SK-N-SH (cell line): ENCODE data around the gene SLC6A8. TPM values are rescaled to one million over a fixed set of nuclear protein-coding genes. Genes with fewer than 3 reads are reported as not detected.
"Not testable (repeated sequence)": the region's sequence is repeated elsewhere in the genome, so short reads cannot be mapped to it uniquely, and the experiment has no call there.

Experiments
- CTCF ChIA-PET: fragments of 300-600, 350-600 bp; formaldehyde crosslinking; extraction: SDS; loops from one replicate; lab custom pipeline; 2021; lab: Yijun Ruan, JAX
- POLR2A ChIA-PET: fragments of 350-600 bp; sonication (Branson Sonifier 250); formaldehyde crosslinking; extraction: SDS; loops from one replicate; lab custom pipeline; 2020; ENCODE audit warnings: antibody characterized with exemption, inconsistent platforms; lab: Yijun Ruan, JAX
- DNase-seq: peaks from one replicate; pipeline ENCODE4 v3.0.0; 2012
- H2AFZ ChIP-seq: fragments of 200-600 bp; sonication (generic); 2 replicates; pipeline ENCODE4 v1.8.1; 2016; ENCODE audit warnings: antibody characterized with exemption, mild to moderate bottlenecking, low read depth
- H3F3A ChIP-seq: fragments of 200-600 bp; sonication (generic); replicated peaks from 2 replicates; pipeline ENCODE3; 2016; ENCODE audit warnings: antibody characterized with exemption, mild to moderate bottlenecking; ENCODE audit not compliant: insufficient read depth
- H3K27ac ChIP-seq, 2 experiments: fragments of 200-500 bp in 1 of 2; fragments of 200-600 bp in 1 of 2; sonication (Bioruptor generic) in 1 of 2; sonication (generic), shearing (Covaris generic) in 1 of 2; 2 replicates each; pipeline versions ENCODE4 v1.5.1 to v1.6.1; 2014 to 2016; ENCODE audit warnings: low read depth in 2 of 2, inconsistent platforms in 1 of 2, low read length in 1 of 2, mild to moderate bottlenecking in 1 of 2, mixed read lengths in 1 of 2
- H3K27me3 ChIP-seq: fragments of 200-600 bp; sonication (generic), shearing (Covaris generic); 2 replicates; pipeline ENCODE4 v1.6.1; 2016; ENCODE audit warnings: mixed run types; ENCODE audit not compliant: insufficient read depth
- H3K36me3 ChIP-seq, 2 experiments: fragments of 200-500 bp in 1 of 2; fragments of 200-600 bp in 1 of 2; sonication (Bioruptor generic) in 1 of 2; sonication (generic) in 1 of 2; replicated peaks in 1 of 2; 2 replicates each; pipeline versions ENCODE3 to v1.5.1; 2014 to 2016; ENCODE audit warnings: low read length in 1 of 2, mild to moderate bottlenecking in 1 of 2; ENCODE audit not compliant: insufficient read depth in 2 of 2, control insufficient read depth in 1 of 2
- H3K4me1 ChIP-seq, 2 experiments: fragments of 200-500 bp in 1 of 2; fragments of 200-600 bp in 1 of 2; sonication (Bioruptor generic) in 1 of 2; sonication (generic), shearing (Covaris generic) in 1 of 2; 2 replicates each; pipeline versions ENCODE4 v1.5.1 to v1.6.1; 2014 to 2016; ENCODE audit warnings: low read depth in 1 of 2, low read length in 1 of 2, mixed run types in 1 of 2; ENCODE audit not compliant: insufficient read depth in 2 of 2, control insufficient read depth in 1 of 2
- H3K4me2 ChIP-seq: fragments of 200-600 bp; sonication (generic), shearing (Covaris generic); 2 replicates; pipeline ENCODE4 v1.6.1; 2017; ENCODE audit warnings: mixed run types
- H3K4me3 ChIP-seq, 2 experiments: fragments of 200-500 bp in 1 of 2; fragments of 200-600 bp in 1 of 2; sonication (Bioruptor generic) in 1 of 2; sonication (generic), shearing (Covaris generic) in 1 of 2; 2 replicates each; pipeline versions ENCODE4 v1.5.1 to v1.8.1; 2014 to 2016; ENCODE audit warnings: low read depth in 2 of 2, inconsistent platforms in 1 of 2, low read length in 1 of 2, mild to moderate bottlenecking in 1 of 2, mixed read lengths in 1 of 2, moderate library complexity in 1 of 2
- H3K79me2 ChIP-seq: fragments of 200-600 bp; sonication (generic); 2 replicates; pipeline ENCODE4 v1.8.1; 2017; ENCODE audit warnings: mild to moderate bottlenecking; ENCODE audit not compliant: insufficient read depth
- H3K9ac ChIP-seq: fragments of 200-600 bp; sonication (generic); 2 replicates; pipeline ENCODE4 v1.6.1; 2017; ENCODE audit warnings: mixed run types
- H3K9me2 ChIP-seq: fragments of 200-600 bp; sonication (generic); 2 replicates; pipeline ENCODE4 v1.6.1; 2017; ENCODE audit warnings: mixed run types
- H3K9me3 ChIP-seq: fragments of 200-600 bp; sonication (generic); 2 replicates; pipeline ENCODE4 v1.6.1; 2017; ENCODE audit warnings: mixed run types, mild to moderate bottlenecking, moderate library complexity
- H4K20me1 ChIP-seq: fragments of 200-600 bp; sonication (generic); 2 replicates; pipeline ENCODE4 v1.6.1; 2017; ENCODE audit warnings: mild to moderate bottlenecking, mixed run types; ENCODE audit not compliant: insufficient read depth
- EP300 ChIP-seq, 2 experiments: IDR thresholded peaks; 2 replicates each; pipeline versions ENCODE4 v1.4.0 to v1.6.1; 2012; ENCODE audit warnings: borderline replicate concordance in 1 of 2, low read depth in 1 of 2, low read length in 1 of 2
- EZH2phosphoT487 ChIP-seq: fragments of 200-600 bp; sonication (generic); IDR thresholded peaks from 2 replicates; pipeline ENCODE4 v1.6.1; 2017; ENCODE audit warnings: low read depth, mixed run types, mild to moderate bottlenecking, antibody characterized with exemption, moderate library complexity, borderline replicate concordance
- FOSL2 ChIP-seq: IDR thresholded peaks from 2 replicates; pipeline ENCODE4 v1.4.0; 2012; ENCODE audit warnings: low read depth, mild to moderate bottlenecking, moderate library complexity, borderline replicate concordance
- FOXJ3 ChIP-seq: sonication (generic); formaldehyde crosslinking; IDR thresholded peaks from 2 replicates; pipeline ENCODE4 v1.5.1; 2020; ENCODE audit warnings: mild to moderate bottlenecking, missing genetic modification reagents
- FOXM1 ChIP-seq: IDR thresholded peaks from 2 replicates; pipeline ENCODE4 v1.4.0; 2012; ENCODE audit warnings: low read depth, mild to moderate bottlenecking
- MAX ChIP-seq: IDR thresholded peaks from 2 replicates; pipeline ENCODE4 v1.4.0; 2012; ENCODE audit warnings: low read depth
- MEF2A ChIP-seq: IDR thresholded peaks from 2 replicates; pipeline ENCODE4 v1.4.0; 2012; ENCODE audit warnings: low read depth, borderline replicate concordance
- NFIC ChIP-seq: IDR thresholded peaks from 2 replicates; pipeline ENCODE4 v1.4.0; 2012; ENCODE audit warnings: borderline replicate concordance
- PBX3 ChIP-seq: IDR thresholded peaks from 2 replicates; pipeline ENCODE4; 2012
- RAD21 ChIP-seq: IDR thresholded peaks from 2 replicates; pipeline ENCODE4 v1.6.1; 2012; ENCODE audit warnings: mild to moderate bottlenecking, low read length
- RCOR1 ChIP-seq: fragments of 150-350 bp; IDR thresholded peaks from 2 replicates; pipeline ENCODE4 v1.6.1; 2017; ENCODE audit warnings: antibody characterized with exemption, low read length
- SMC3 ChIP-seq: IDR thresholded peaks from 2 replicates; pipeline ENCODE4 v1.6.1; 2012; ENCODE audit warnings: low read depth, low read length, improper control_type of control experiment
- TCF12 ChIP-seq: IDR thresholded peaks from 2 replicates; pipeline ENCODE4 v1.4.0; 2012
- TEAD4 ChIP-seq: IDR thresholded peaks from 2 replicates; pipeline ENCODE4 v1.4.0; 2012; ENCODE audit warnings: mild to moderate bottlenecking, borderline replicate concordance; ENCODE audit not compliant: insufficient read depth
- USF1 ChIP-seq: IDR thresholded peaks from 2 replicates; pipeline ENCODE4 v1.4.0; 2012; ENCODE audit warnings: low read depth, borderline replicate concordance
- ZBTB33 ChIP-seq: IDR thresholded peaks from 2 replicates; pipeline ENCODE4 v1.4.0; 2012; ENCODE audit warnings: low read depth, borderline replicate concordance
- WGBS: methylation state at CpG from one replicate; pipeline ENCODE4 v1.1.6; 2017; ENCODE audit warnings: low lambda C conversion rate; 5-methylcytosine and 5-hydroxymethylcytosine counted together
- polyA plus RNA-seq, 3 experiments: library from polyadenylated mRNA; depleted of rRNA; stranded (reverse); fragments of >200 nt; gene quantifications; 2 replicates each; pipeline ENCODE4 v1.2.3, GENCODE V29; 2012

The SLC6A8 gene
- polyA plus RNA-seq, 1 of the 3 experiments (the other 2 are of a cell fraction) = 30.8 TPM

GRCh38 chrX:153690466-153690865 is 2.7 kb downstream of the SLC6A8 start:
- POLR2A ChIA-PET = no interaction called here
- no peaks in the 10 kb centered on the region for H3K9me3 ChIP-seq
- peaks cover 0 to 48% of the 10 kb centered on the region in 2 experiments; a peak in 1 of 4 replicates for H3K4me1 ChIP-seq
- 42% methylated on average over 7 of the region's 14 CpGs for WGBS
- no peak overlapping the region for H3K4me3 ChIP-seq
- no peak overlapping the region for H3K9ac ChIP-seq
- no peak overlapping the region for H2AFZ ChIP-seq
- peaks cover 12% of the 10 kb centered on the region for H3K79me2 ChIP-seq
- H3K27ac ChIP-seq = no peak overlapping the region
- H3K9me2 ChIP-seq = no peaks in the 10 kb centered on the region
- peak overlapping the region; percentile 74; the same call in 1 of the 2 replicates for H3K4me2 ChIP-seq
- H3K27me3 ChIP-seq = peaks cover 4% of the 10 kb centered on the region; the same call in 1 of the 2 replicates
- peaks cover 0 to 2% of the 10 kb centered on the region in 2 experiments for H3K36me3 ChIP-seq
- no peak for TF ChIP-seq PBX3
- TF ChIP-seq RAD21 = no peak
- TF ChIP-seq FOXM1 = no peak
- TF ChIP-seq SMC3 = no peak
- TF ChIP-seq, all 33 proteins: peak for 0
- no peak for DNase-seq
- H4K20me1 ChIP-seq = peaks cover 9% of the 10 kb centered on the region; the same call in 1 of the 2 replicates
- CTCF ChIA-PET = no interaction called here
- no peaks in the 10 kb centered on the region for H3F3A ChIP-seq

- CTCF ChIA-PET, H3F3A ChIP-seq, H4K20me1 ChIP-seq, DNase-seq, H2AFZ ChIP-seq, H3K9me2 ChIP-seq, H3K27ac ChIP-seq, H3K27me3 ChIP-seq, H3K4me3 ChIP-seq, H3K4me2 ChIP-seq, H3K36me3 ChIP-seq, H3K9me3 ChIP-seq, H3K9ac ChIP-seq, POLR2A ChIA-PET: not testable (repeated sequence)
- Histone ChIP-seq H3K79me2 (peaks cover 12% of the 10 kb centered on the region), H3K4me1 (peaks cover 0 to 41% of the 10 kb centered on the region in 2 experiments; a peak in 1 of 4 replicates)
- 52% methylated on average over 6 of the region's 21 CpGs for WGBS
Observed at GRCh38 chrX:153691032-153691827, 3.5 kb downstream of the SLC6A8 start.

- H3K9me3 ChIP-seq = no peaks in the 10 kb centered on the region
- no peaks in the 10 kb centered on the region for H3F3A ChIP-seq
- 33% methylated on average over 1 of the region's 4 CpGs for WGBS
- peaks cover 12% of the 10 kb centered on the region for H3K79me2 ChIP-seq
- H3K9me2 ChIP-seq = no peaks in the 10 kb centered on the region
- DNase-seq = no peak
- peaks cover 9% of the 10 kb centered on the region; the same call in 1 of the 2 replicates for H4K20me1 ChIP-seq
- H2AFZ ChIP-seq = no peak overlapping the region
- no peak overlapping the region for H3K9ac ChIP-seq
- CTCF ChIA-PET = interaction anchor here (1.2 to 1.3 kb wide), 2 partner anchors 16 to 152 kb away, joined by 3 to 5 read pairs; no protein-coding TSS in a partner anchor
- no peak overlapping the region for H3K4me3 ChIP-seq
- POLR2A ChIA-PET = no interaction called here
- H3K27ac ChIP-seq = no peak overlapping the region; a peak in 1 of 4 replicates
- no peak overlapping the region for H3K4me2 ChIP-seq
- no peaks in the 10 kb centered on the region; the same call in 1 of the 2 replicates for H3K27me3 ChIP-seq
- peaks cover 0 to 2% of the 10 kb centered on the region in 2 experiments for H3K36me3 ChIP-seq
- peaks cover 0 to 37% of the 10 kb centered on the region in 2 experiments; a peak in 1 of 4 replicates for H3K4me1 ChIP-seq
- TF ChIP-seq EZH2phosphoT487 = no peak
- TF ChIP-seq MAX = no peak
- no peak for TF ChIP-seq USF1
- TF ChIP-seq NFIC = no peak
- no peak for TF ChIP-seq RCOR1
- no peak for TF ChIP-seq MEF2A
- no peak for TF ChIP-seq TCF12
- TF ChIP-seq SMC3 = no peak
- no peak for TF ChIP-seq EP300 (IDR thresholded peaks at IDR 0.05; ENCODE audit: borderline replicate concordance in 1 of 2, low read depth in 1 of 2, low read length in 1 of 2)
- TF ChIP-seq TEAD4 = no peak
- no peak for TF ChIP-seq FOXJ3 (CRISPR knock-in tag)
- no peak for TF ChIP-seq FOSL2
- TF ChIP-seq ZBTB33 = no peak
- no peak for TF ChIP-seq RAD21
Observed at GRCh38 chrX:153692003-153692402, 4.3 kb downstream of the SLC6A8 start.
